SK-N-MC (cell line): ENCODE data around the gene ZSCAN4.

Experiments used
- EZH2 ChIP-seq: fragments of 200-600 bp; sonication (generic); IDR thresholded peaks from one replicate; pipeline ENCODE4 v1.6.1; 2017; ENCODE audit warnings: antibody characterized with exemption
- FOXP2 ChIP-seq: optimal IDR thresholded peaks from 2 replicates; pipeline ENCODE3; 2011; ENCODE audit warnings: mild to moderate bottlenecking, moderate library complexity; ENCODE audit not compliant: insufficient read depth; ENCODE audit errors: extremely low read length, control extremely low read depth
- POLR2AphosphoS5 ChIP-seq: IDR thresholded peaks from 2 replicates; pipeline ENCODE4 v1.6.1; 2012; ENCODE audit warnings: mild to moderate bottlenecking, low read depth, low read length, borderline replicate concordance

DNA sequence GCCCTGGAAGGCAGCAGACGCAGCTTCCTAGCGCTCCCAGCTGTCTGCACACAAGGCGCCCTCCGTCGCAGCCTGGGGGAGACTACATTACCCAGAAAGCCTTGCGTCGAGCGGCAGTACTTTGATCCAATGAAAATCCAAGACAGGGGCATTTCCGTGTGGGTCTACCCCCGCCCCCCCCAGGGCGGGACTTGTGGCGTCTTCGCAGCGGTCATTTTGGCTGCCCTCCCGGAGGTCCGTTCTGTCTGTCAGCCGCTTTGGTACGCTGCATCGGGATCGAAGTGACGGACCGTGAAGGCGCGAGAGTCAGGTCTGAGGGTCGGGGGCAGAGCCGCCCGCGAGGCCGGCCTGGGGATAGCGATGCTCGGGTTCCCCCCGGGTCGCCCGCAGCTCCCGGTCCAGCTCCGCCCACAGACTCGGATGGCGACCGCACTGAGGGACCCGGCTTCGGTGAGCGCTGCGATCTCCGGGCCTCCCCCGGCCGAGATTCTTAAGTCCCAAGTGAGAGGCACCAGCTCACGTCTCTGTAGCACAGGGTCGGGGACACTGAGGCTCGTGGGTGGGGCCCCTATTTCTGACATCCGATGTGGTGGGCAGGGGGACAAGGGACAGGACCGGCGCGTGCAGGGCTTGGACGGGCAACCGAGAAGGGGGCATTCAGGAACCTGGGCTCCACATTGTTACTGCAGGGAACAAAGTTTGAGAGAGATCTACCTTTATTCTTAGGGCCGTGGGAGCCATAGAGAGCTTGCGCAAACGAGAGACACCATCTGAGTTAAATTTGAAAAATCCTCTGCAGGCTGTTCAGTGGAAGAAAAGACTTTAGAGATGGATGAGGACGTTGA, 35.5 kb upstream of the ZSCAN4 start, which contains the start of gene ZNF211:
- TF ChIP-seq EZH2 (no peak), POLR2AphosphoS5 (peak; percentile 57; the same call in 1 of the 2 replicates), FOXP2 (no peak)
